OCI-LY3 (cell line): ENCODE data around the gene VRK1.

ENCODE experiments used
- H2AFZ ChIP-seq: fragments of 200-600, 300-600 bp; shearing (Covaris generic); 2 replicates; pipeline ENCODE4 v1.6.0; 2014; ENCODE audit warnings: antibody characterized with exemption, low read depth, low read length
- H3K27ac ChIP-seq: fragments of 200-600, 300-600 bp; sonication (generic); 2 replicates; pipeline ENCODE4 v1.5.1; 2014; ENCODE audit warnings: mild to moderate bottlenecking, low read length, moderate library complexity, mixed read lengths
- H3K27me3 ChIP-seq: fragments of 200-600, 300-600 bp; sonication (generic); 2 replicates; pipeline ENCODE4 v1.6.1; 2014; ENCODE audit warnings: low read depth, low read length, mixed read lengths
- H3K36me3 ChIP-seq: fragments of 200-600, 300-600 bp; sonication (generic); replicated peaks from 2 replicates; pipeline ENCODE3; 2014; ENCODE audit warnings: low read depth, low read length, mixed read lengths
- H3K4me1 ChIP-seq: fragments of 300-600, 200-600 bp; sonication (generic); 2 replicates; pipeline ENCODE4 v1.6.1; 2014; ENCODE audit warnings: low read length, mixed read lengths
- H3K4me2 ChIP-seq: fragments of 200-600, 300-600 bp; sonication (generic); 2 replicates; pipeline ENCODE4 v1.6.1; 2014; ENCODE audit warnings: low read length, mixed read lengths
- H3K4me3 ChIP-seq: fragments of 300-600, 200-600 bp; sonication (generic); 2 replicates; pipeline ENCODE4 v1.5.1; 2014; ENCODE audit warnings: antibody characterized with exemption, mild to moderate bottlenecking, low read length, moderate library complexity
- H3K79me2 ChIP-seq: fragments of 300-600, 200-600 bp; shearing (Covaris generic); 2 replicates; pipeline ENCODE4 v1.6.1; 2014; ENCODE audit warnings: mild to moderate bottlenecking, low read length, mixed read lengths
- H3K9ac ChIP-seq: fragments of 300-600, 200-600 bp; shearing (Covaris generic); 2 replicates; pipeline ENCODE4 v1.6.0; 2014; ENCODE audit warnings: mild to moderate bottlenecking, low read length, moderate library complexity
- H3K9me3 ChIP-seq: fragments of 200-600, 300-600 bp; shearing (Covaris generic); 2 replicates; pipeline ENCODE4 v1.6.1; 2014; ENCODE audit warnings: low read length, mixed read lengths; ENCODE audit not compliant: insufficient read depth
- H4K20me1 ChIP-seq: fragments of 200-600, 300-600 bp; sonication (generic); 2 replicates; pipeline ENCODE4 v1.6.1; 2016; ENCODE audit warnings: low read length, mixed read lengths; ENCODE audit not compliant: insufficient read depth
- EZH2phosphoT487 ChIP-seq: fragments of 200-600 bp; shearing (Covaris generic); IDR thresholded peaks from 2 replicates; pipeline ENCODE4 v1.6.1; 2018; ENCODE audit warnings: antibody characterized with exemption, mixed run types, low read depth
- TF ChIP-seq, protein P1 (sequence below): fragments of 200-600, 300-600 bp; sonication (generic); IDR thresholded peaks from 2 replicates; pipeline ENCODE4 v1.5.1; 2014; ENCODE audit warnings: antibody characterized with exemption, low read length, low read depth

Gene VRK1

GRCh38 chr14:96905825-96906224, 108.6 kb downstream of the VRK1 start:
- Histone ChIP-seq H3K79me2 (no peaks in the 10 kb centered on the region), H3K27me3 (no peaks in the 10 kb centered on the region), H3K36me3 (peaks cover 50% of the 10 kb centered on the region), H4K20me1 (no peaks in the 10 kb centered on the region), H3K4me2 (no peak overlapping the region), H3K9ac (no peak overlapping the region), H2AFZ (no peak overlapping the region), H3K4me1 (peaks cover 35% of the 10 kb centered on the region), H3K27ac (no peak overlapping the region), H3K9me3 (0 out of 2 replicates have a peak, but pooled peaks cover 7% of the 10 kb centered on the region), H3K4me3 (no peak overlapping the region)
- no peak for TF ChIP-seq EZH2phosphoT487
- TF ChIP-seq, protein P1, sequence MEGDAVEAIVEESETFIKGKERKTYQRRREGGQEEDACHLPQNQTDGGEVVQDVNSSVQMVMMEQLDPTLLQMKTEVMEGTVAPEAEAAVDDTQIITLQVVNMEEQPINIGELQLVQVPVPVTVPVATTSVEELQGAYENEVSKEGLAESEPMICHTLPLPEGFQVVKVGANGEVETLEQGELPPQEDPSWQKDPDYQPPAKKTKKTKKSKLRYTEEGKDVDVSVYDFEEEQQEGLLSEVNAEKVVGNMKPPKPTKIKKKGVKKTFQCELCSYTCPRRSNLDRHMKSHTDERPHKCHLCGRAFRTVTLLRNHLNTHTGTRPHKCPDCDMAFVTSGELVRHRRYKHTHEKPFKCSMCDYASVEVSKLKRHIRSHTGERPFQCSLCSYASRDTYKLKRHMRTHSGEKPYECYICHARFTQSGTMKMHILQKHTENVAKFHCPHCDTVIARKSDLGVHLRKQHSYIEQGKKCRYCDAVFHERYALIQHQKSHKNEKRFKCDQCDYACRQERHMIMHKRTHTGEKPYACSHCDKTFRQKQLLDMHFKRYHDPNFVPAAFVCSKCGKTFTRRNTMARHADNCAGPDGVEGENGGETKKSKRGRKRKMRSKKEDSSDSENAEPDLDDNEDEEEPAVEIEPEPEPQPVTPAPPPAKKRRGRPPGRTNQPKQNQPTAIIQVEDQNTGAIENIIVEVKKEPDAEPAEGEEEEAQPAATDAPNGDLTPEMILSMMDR = no peak

GRCh38 chr14:96906434-96906833, 109.3 kb downstream of the VRK1 start:
- Histone ChIP-seq H3K4me1 (peaks cover 29% of the 10 kb centered on the region), H4K20me1 (no peaks in the 10 kb centered on the region), H3K9ac (no peak overlapping the region), H3K4me3 (no peak overlapping the region), H3K79me2 (no peaks in the 10 kb centered on the region), H2AFZ (no peak overlapping the region), H3K27ac (no peak overlapping the region), H3K36me3 (peaks cover 50% of the 10 kb centered on the region), H3K9me3 (0 out of 2 replicates have a peak, but pooled peaks cover 7% of the 10 kb centered on the region), H3K27me3 (no peaks in the 10 kb centered on the region), H3K4me2 (no peak overlapping the region)
- TF ChIP-seq, protein P1 = no peak
- TF ChIP-seq EZH2phosphoT487 = no peak

- TF ChIP-seq EZH2phosphoT487 = no peak
- TF ChIP-seq, protein P1 = no peak
- Histone ChIP-seq H3K4me3 (no peak overlapping the region), H3K79me2 (no peaks in the 10 kb centered on the region), H4K20me1 (no peaks in the 10 kb centered on the region), H2AFZ (no peak overlapping the region), H3K9me3 (0 out of 2 replicates have a peak, but pooled peaks cover 7% of the 10 kb centered on the region), H3K36me3 (peaks cover 44% of the 10 kb centered on the region), H3K4me2 (no peak overlapping the region), H3K27ac (no peak overlapping the region), H3K27me3 (no peaks in the 10 kb centered on the region), H3K4me1 (peaks cover 9% of the 10 kb centered on the region), H3K9ac (no peak overlapping the region)
Observed at GRCh38 chr14:96909841-96910364, 112.7 kb downstream of the VRK1 start.

- no peak overlapping the region for H3K9ac ChIP-seq
- no peak overlapping the region for H3K27ac ChIP-seq
Observed at GRCh38 chr14:96911499-96912149, 114.4 kb downstream of the VRK1 start.

More at GRCh38 chr14:96911499-96912149, 114.4 kb downstream of the VRK1 start:
- H3K9me3 ChIP-seq = 0 out of 2 replicates have a peak, but pooled peaks cover 7% of the 10 kb centered on the region
- TF ChIP-seq, protein P1 = no peak
- TF ChIP-seq EZH2phosphoT487 = no peak
- H3K4me3 ChIP-seq = no peak overlapping the region
- no peaks in the 10 kb centered on the region for H3K79me2 ChIP-seq
- H3K4me2 ChIP-seq = no peak overlapping the region
- no peaks in the 10 kb centered on the region for H3K27me3 ChIP-seq
- no peak overlapping the region for H2AFZ ChIP-seq
- no peaks in the 10 kb centered on the region for H3K4me1 ChIP-seq
- H4K20me1 ChIP-seq = no peaks in the 10 kb centered on the region
- peaks cover 34% of the 10 kb centered on the region for H3K36me3 ChIP-seq
